HepG2 (cell line): ENCODE data around the gene RNASE7.
"Not testable (repeated sequence)": the region's sequence is repeated elsewhere in the genome, so short reads cannot be mapped to it uniquely, and the experiment has no call there.

Experiments
- IRF1 ChIP-seq: sonication (generic); formaldehyde crosslinking; IDR thresholded peaks from 2 replicates; pipeline ENCODE4 v1.4.0; 2020; ENCODE audit warnings: low read depth, mild to moderate bottlenecking, missing genetic modification reagents
- POLR2A ChIP-seq, 2 experiments: IDR thresholded peaks; 2 replicates each; pipeline ENCODE4 v1.6.1; 2011; ENCODE audit warnings: low read depth in 2 of 2, low read length in 2 of 2, mild to moderate bottlenecking in 1 of 2, moderate library complexity in 1 of 2; ENCODE audit not compliant: insufficient read depth in 1 of 2
- SP1 ChIP-seq, 2 experiments: fragments of 450-650 bp in 1 of 2; sonication (generic) in 1 of 2; formaldehyde crosslinking in 1 of 2; IDR thresholded peaks; 2 replicates each; pipeline versions ENCODE4 v1.4.0 to v1.6.1; 2016 to 2020; ENCODE audit warnings: missing genetic modification reagents in 1 of 2
- ZFX ChIP-seq: sonication (generic); formaldehyde crosslinking; IDR thresholded peaks from 2 replicates; pipeline ENCODE4 v1.4.0; 2020; ENCODE audit warnings: mild to moderate bottlenecking, low read depth, missing genetic modification reagents, moderate library complexity

DNA sequence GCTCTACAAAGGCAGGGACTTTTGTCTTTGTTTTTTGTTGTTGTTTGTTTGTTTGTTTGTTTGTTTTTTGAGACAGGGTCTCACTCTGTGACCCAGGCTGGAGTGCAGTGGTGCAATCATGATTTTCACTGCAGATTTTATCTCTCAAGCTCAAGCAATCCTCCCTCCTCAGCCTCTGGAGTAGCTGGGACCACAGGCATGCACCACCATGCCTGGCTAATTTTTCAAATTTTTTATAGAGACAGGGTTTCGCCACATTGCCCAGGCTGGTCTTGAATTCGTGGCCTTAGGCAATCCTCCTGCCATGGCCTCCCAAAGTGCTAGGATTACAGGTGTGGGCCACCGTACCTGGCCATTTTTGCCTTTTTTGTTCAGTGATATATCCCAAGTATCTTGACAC, 1.2 kb upstream of the RNASE7 start:
- not testable (repeated sequence) for TF ChIP-seq SP1 (IDR thresholded peaks at IDR 0.05); SP1 (CRISPR knock-in tag; IDR thresholded peaks at IDR 0.05); POLR2A (IDR thresholded peaks at IDR 0.05; ENCODE audit: insufficient read depth in 1 of 2, low read depth in 2 of 2, low read length in 2 of 2); IRF1 (CRISPR knock-in tag); ZFX (CRISPR knock-in tag)
